ENCODE data around the gene PLCH1. TPM values are rescaled to one million over a fixed set of nuclear protein-coding genes. Genes with fewer than 3 reads are reported as not detected.

The PLCH1 gene
- total RNA-seq, 1 experiment from 2014 or later = 1.4 TPM

DNA sequence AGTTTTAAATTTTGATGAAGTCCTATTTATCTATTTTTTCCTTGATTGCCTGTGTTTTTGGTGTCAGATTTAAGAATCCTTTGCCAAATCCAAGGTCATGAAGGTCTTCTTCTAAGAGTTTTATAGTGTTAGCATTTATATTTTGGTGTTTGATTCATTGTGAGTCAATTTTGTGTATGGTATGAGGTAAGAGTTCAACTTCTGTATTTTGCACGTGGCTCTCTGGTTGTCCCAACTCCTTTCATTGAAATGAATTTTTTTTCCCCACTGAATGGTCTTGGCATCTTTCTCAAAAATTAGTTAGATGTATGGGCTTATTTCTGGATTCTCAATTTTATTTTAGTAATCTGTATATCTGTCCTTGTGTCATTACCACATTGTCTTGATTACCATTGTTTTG, 394.3 kb downstream of the PLCH1 start:
- H3K9me3 ChIP-seq (ENCODE audit: insufficient read depth, low read depth) = no peaks in the 10 kb centered on the region
- BruUV-seq (replicated peaks) = no TSS peak
- H3K36me3 ChIP-seq (ENCODE audit: low read depth) = no peaks in the 10 kb centered on the region
- no peaks in the 10 kb centered on the region for H3K4me1 ChIP-seq (replicated peaks; ENCODE audit: insufficient read depth)
- H3K9me2 ChIP-seq (ENCODE audit: insufficient read depth) = no peaks in the 10 kb centered on the region
- no peaks in the 10 kb centered on the region for H3F3A ChIP-seq (ENCODE audit: insufficient read depth, low read depth)
- no peaks in the 10 kb centered on the region for H4K20me1 ChIP-seq (ENCODE audit: insufficient read depth)
- no peaks in the 10 kb centered on the region for H3K27me3 ChIP-seq (ENCODE audit: insufficient read depth, low read depth)
- no peak for DNase-seq
- H3K79me2 ChIP-seq (ENCODE audit: low read depth) = no peaks in the 10 kb centered on the region
- CTCF ChIA-PET = no interaction called here
- no peak overlapping the region for H3K27ac ChIP-seq
- H3K4me3 ChIP-seq = no peak overlapping the region
- POLR2A ChIA-PET (ENCODE audit: unreplicated experiment) = no interaction called here
- H3K4me2 ChIP-seq = no peak overlapping the region
- intact Hi-C loops (cut with micrococcal nuclease; ENCODE audit: unreplicated experiment) = no loop called here
- no peak for TF ChIP-seq EZH2 (IDR thresholded peaks at IDR 0.05; ENCODE audit: low read depth)
- TF ChIP-seq, protein P1, sequence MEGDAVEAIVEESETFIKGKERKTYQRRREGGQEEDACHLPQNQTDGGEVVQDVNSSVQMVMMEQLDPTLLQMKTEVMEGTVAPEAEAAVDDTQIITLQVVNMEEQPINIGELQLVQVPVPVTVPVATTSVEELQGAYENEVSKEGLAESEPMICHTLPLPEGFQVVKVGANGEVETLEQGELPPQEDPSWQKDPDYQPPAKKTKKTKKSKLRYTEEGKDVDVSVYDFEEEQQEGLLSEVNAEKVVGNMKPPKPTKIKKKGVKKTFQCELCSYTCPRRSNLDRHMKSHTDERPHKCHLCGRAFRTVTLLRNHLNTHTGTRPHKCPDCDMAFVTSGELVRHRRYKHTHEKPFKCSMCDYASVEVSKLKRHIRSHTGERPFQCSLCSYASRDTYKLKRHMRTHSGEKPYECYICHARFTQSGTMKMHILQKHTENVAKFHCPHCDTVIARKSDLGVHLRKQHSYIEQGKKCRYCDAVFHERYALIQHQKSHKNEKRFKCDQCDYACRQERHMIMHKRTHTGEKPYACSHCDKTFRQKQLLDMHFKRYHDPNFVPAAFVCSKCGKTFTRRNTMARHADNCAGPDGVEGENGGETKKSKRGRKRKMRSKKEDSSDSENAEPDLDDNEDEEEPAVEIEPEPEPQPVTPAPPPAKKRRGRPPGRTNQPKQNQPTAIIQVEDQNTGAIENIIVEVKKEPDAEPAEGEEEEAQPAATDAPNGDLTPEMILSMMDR (conservative IDR thresholded peaks at IDR 0.05) = no peak
- H2AFZ ChIP-seq = no peak overlapping the region

DNA sequence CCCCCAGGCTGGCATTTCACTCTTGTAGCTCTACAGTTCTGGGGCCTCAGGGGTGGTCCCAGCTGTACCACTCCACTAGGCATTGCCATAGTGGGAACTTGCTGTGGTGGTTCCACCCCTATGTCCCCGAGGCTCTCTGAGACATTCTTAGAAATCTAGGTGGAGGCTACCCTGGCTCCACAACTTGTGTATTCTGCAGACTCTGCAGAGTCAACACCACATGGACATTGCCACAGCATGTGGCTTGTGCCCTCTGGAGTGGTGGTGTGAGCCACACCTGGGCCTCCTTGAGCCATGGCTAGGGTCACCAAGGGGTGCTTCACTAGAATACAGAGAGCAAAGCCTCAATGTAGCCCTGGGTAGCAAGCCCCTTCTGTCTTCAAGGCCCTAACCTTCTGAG, 397.0 kb downstream of the PLCH1 start:
- ChIA-PET CTCF (interaction anchor here (1.1 kb wide), 1 partner anchor 354 kb away, joined by 3 read pairs; no protein-coding TSS in a partner anchor), POLR2A (ENCODE audit: unreplicated experiment) (no interaction called here)
- Histone ChIP-seq H3K79me2 (ENCODE audit: low read depth) (no peaks in the 10 kb centered on the region), H3K9me3 (ENCODE audit: insufficient read depth, low read depth) (no peaks in the 10 kb centered on the region), H3F3A (ENCODE audit: insufficient read depth, low read depth) (no peaks in the 10 kb centered on the region), H4K20me1 (ENCODE audit: insufficient read depth) (no peaks in the 10 kb centered on the region), H3K4me1 (replicated peaks; ENCODE audit: insufficient read depth) (no peaks in the 10 kb centered on the region), H2AFZ (no peak overlapping the region), H3K9me2 (ENCODE audit: insufficient read depth) (no peaks in the 10 kb centered on the region), H3K4me3 (no peak overlapping the region), H3K27ac (no peak overlapping the region), H3K36me3 (ENCODE audit: low read depth) (no peaks in the 10 kb centered on the region), H3K27me3 (ENCODE audit: insufficient read depth, low read depth) (no peaks in the 10 kb centered on the region), H3K4me2 (no peak overlapping the region)
- TF ChIP-seq, protein P1 (conservative IDR thresholded peaks at IDR 0.05) = no peak
- no peak for TF ChIP-seq EZH2 (IDR thresholded peaks at IDR 0.05; ENCODE audit: low read depth)
- DNase-seq = no peak
- BruUV-seq (replicated peaks) = no TSS peak
- intact Hi-C loops (cut with micrococcal nuclease; ENCODE audit: unreplicated experiment) = no loop called here

DNA sequence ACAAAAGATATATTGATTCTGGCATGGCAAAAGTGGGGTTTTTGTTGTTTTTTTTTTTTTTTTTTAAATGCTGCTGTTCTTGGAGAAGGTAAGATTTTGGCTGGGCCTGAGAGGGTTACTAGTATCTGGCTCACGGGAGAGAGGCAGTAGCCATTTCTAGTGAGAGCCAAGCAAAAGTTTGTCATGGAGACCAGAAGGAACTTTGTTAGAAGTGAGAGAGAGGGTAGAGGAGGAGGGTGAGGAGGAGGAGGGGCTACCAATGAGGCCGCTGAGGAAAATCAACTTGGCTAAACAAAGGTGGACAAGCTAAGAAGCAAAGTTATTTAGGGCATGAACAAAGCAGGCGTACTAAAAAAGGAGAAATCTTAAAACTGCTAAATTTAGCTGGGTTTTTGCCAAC, 402.5 kb downstream of the PLCH1 start:
- TF ChIP-seq, protein P1 (conservative IDR thresholded peaks at IDR 0.05) = no peak
- TF ChIP-seq EZH2 (IDR thresholded peaks at IDR 0.05; ENCODE audit: low read depth) = no peak
- no peaks in the 10 kb centered on the region for H3K27me3 ChIP-seq (ENCODE audit: insufficient read depth, low read depth)
- no peak overlapping the region for H3K27ac ChIP-seq
- H3K4me3 ChIP-seq = no peak overlapping the region
- H2AFZ ChIP-seq = no peak overlapping the region
- ChIA-PET POLR2A (ENCODE audit: unreplicated experiment) (no interaction called here), CTCF (no interaction called here)
- H3K4me1 ChIP-seq (replicated peaks; ENCODE audit: insufficient read depth) = no peaks in the 10 kb centered on the region
- no peak for DNase-seq
- H3K36me3 ChIP-seq (ENCODE audit: low read depth) = no peaks in the 10 kb centered on the region
- H3K79me2 ChIP-seq (ENCODE audit: low read depth) = no peaks in the 10 kb centered on the region
- H4K20me1 ChIP-seq (ENCODE audit: insufficient read depth) = no peaks in the 10 kb centered on the region
- no peaks in the 10 kb centered on the region for H3K9me3 ChIP-seq (ENCODE audit: insufficient read depth, low read depth)
- H3K4me2 ChIP-seq = no peak overlapping the region
- intact Hi-C loops (cut with micrococcal nuclease; ENCODE audit: unreplicated experiment) = no loop called here
- no peaks in the 10 kb centered on the region for H3K9me2 ChIP-seq (ENCODE audit: insufficient read depth)
- no TSS peak for BruUV-seq (replicated peaks)
- H3F3A ChIP-seq (ENCODE audit: insufficient read depth, low read depth) = no peaks in the 10 kb centered on the region
